ENCODE measurements around the gene KRTAP4-7.
"Not testable (repeated sequence)": the region's sequence is repeated elsewhere in the genome, so short reads cannot be mapped to it uniquely, and the experiment has no call there.

The KRTAP4-7 gene

GRCh38 chr17:41116297-41116696 lies 32.3 kb downstream of the KRTAP4-7 start:
- DNase-seq: peak; percentile 65

- not testable (repeated sequence) for DNase-seq
These were observed 34.0 kb downstream of the KRTAP4-7 start, which contains the start of gene KRTAP4-11 for GRCh38 chr17:41117846-41118386. Gene KRTAP4-11 (minus strand): TSS chr17:41118373. CDS start chr17:41118315, 58 bp downstream.

- no peak for DNase-seq
These were observed 34.8 kb downstream of the KRTAP4-7 start for GRCh38 chr17:41118721-41119120.

GRCh38 chr17:41119696-41120690 lies 36.0 kb downstream of the KRTAP4-7 start:
- DNase-seq: peak; percentile 82

- no peak for DNase-seq
These were observed 37.8 kb downstream of the KRTAP4-7 start for GRCh38 chr17:41121742-41122141.

- DNase-seq: not testable (repeated sequence)
These were observed 39.5 kb downstream of the KRTAP4-7 start for GRCh38 chr17:41123292-41123990.

- DNase-seq: not testable (repeated sequence)
These were observed 40.0 kb downstream of the KRTAP4-7 start, which contains the start of gene KRTAP4-12 for GRCh38 chr17:41123991-41124371. Gene KRTAP4-12 (minus strand): TSS chr17:41124182. CDS start chr17:41124122, 60 bp downstream.

GRCh38 chr17:41125064-41125463 lies 41.1 kb downstream of the KRTAP4-7 start:
- DNase-seq: no peak

GRCh38 chr17:41126412-41126811 lies 42.5 kb downstream of the KRTAP4-7 start:
- DNase-seq: no peak

- DNase-seq: no peak
These were observed 43.4 kb downstream of the KRTAP4-7 start for GRCh38 chr17:41127371-41127770.

GRCh38 chr17:41131979-41132378 lies 48.0 kb downstream of the KRTAP4-7 start:
- no peak for DNase-seq

GRCh38 chr17:41133880-41134735 lies 50.2 kb downstream of the KRTAP4-7 start:
- no peak for DNase-seq
